Suppressor macrophage treated with lipopolysaccharide for 1 hour (primary cell): ENCODE data around the gene COX11.

Experiments used
- DNase-seq, 3 donors: peaks; one replicate each; pipeline ENCODE4 v3.0.0-alpha.2; 2020 to 2022

The COX11 gene

GRCh38 chr17:54968262-54968987 lies at the start of gene COX11, which contains the start of gene STXBP4:
Gene COX11 (minus strand): TSS chr17:54968654. CDS start chr17:54968646, 8 bp downstream.
Gene STXBP4 (plus strand): TSS chr17:54968765. CDS start chr17:54986220, 17,455 bp downstream.
- peak; percentile 96 to 99 (median 97) for DNase-seq

GRCh38 chr17:55005520-55005919 lies 37.1 kb upstream of the COX11 start:
- DNase-seq = peak; percentile 24 to 29 (median 25)

GRCh38 chr17:55004484-55004883 lies 36.0 kb upstream of the COX11 start:
- no peak for DNase-seq

- no peak for DNase-seq
Measured at GRCh38 chr17:55002458-55002857, 34.0 kb upstream of the COX11 start.

GRCh38 chr17:54996441-54996840 lies 28.0 kb upstream of the COX11 start:
- no peak for DNase-seq

- DNase-seq = peak; percentile 62 to 77 (median 64)
Measured at GRCh38 chr17:54992797-54993639, 24.6 kb upstream of the COX11 start.

- no peak for DNase-seq
Measured at GRCh38 chr17:54991567-54991966, 23.1 kb upstream of the COX11 start.

GRCh38 chr17:54990118-54990517 lies 21.7 kb upstream of the COX11 start:
- no peak for DNase-seq

- DNase-seq = no peak
Measured at GRCh38 chr17:54985476-54985875, 17.0 kb upstream of the COX11 start.

GRCh38 chr17:54983260-54983659 lies 14.8 kb upstream of the COX11 start:
- DNase-seq = no peak

GRCh38 chr17:54982399-54982798 lies 13.9 kb upstream of the COX11 start:
- no peak for DNase-seq

- DNase-seq = no peak
Measured at GRCh38 chr17:54980375-54980774, 11.9 kb upstream of the COX11 start.

GRCh38 chr17:54979657-54980056 lies 11.2 kb upstream of the COX11 start:
- DNase-seq = no peak

- DNase-seq = no peak
Measured at GRCh38 chr17:54977744-54978143, 9.3 kb upstream of the COX11 start.

- no peak for DNase-seq
Measured at GRCh38 chr17:54976316-54976715, 7.9 kb upstream of the COX11 start.

- no peak for DNase-seq
Measured at GRCh38 chr17:54974759-54975158, 6.3 kb upstream of the COX11 start.

- DNase-seq = no peak
Measured at GRCh38 chr17:54972406-54973138, 4.1 kb upstream of the COX11 start.

- no peak for DNase-seq
Measured at GRCh38 chr17:54971901-54972300, 3.4 kb upstream of the COX11 start.

- DNase-seq = no peak
Measured at GRCh38 chr17:54971147-54971546, 2.7 kb upstream of the COX11 start.

GRCh38 chr17:54969658-54970572 lies 1.5 kb upstream of the COX11 start:
- DNase-seq = no peak

GRCh38 chr17:54968988-54969332 lies 506 bp upstream of the COX11 start:
- peak; percentile 17 to 48 (median 24) for DNase-seq

GRCh38 chr17:54967621-54968261 lies 713 bp downstream of the COX11 start:
- peak in 2 of 3 donors; percentile 6 to 10 for DNase-seq
